ENCODE results near the gene PCDHB1.
A peak's percentile ranks its signal among the peaks of the same experiment; 100 is the strongest.

PCDHB1 gene

DNA sequence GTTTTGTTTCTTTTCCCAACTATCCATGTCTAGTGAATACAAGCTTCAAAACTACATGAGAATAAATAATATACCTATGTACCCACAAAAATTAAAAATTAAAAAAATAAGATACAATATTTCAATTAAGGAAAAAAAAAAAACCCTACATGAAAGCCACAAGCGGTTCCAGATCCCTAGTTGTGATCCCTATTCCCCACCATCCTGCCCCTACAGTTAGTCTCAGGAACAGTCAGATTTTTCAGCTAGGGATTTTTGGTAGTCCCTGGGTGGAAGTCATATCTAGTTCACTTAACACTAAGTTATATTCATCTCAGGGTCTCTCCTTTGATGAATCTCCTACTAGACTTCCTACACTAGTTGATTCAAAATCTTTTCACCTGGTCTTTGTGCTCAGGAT is 18.5 kb upstream of the PCDHB1 start:
- TF ChIP-seq, protein P1, sequence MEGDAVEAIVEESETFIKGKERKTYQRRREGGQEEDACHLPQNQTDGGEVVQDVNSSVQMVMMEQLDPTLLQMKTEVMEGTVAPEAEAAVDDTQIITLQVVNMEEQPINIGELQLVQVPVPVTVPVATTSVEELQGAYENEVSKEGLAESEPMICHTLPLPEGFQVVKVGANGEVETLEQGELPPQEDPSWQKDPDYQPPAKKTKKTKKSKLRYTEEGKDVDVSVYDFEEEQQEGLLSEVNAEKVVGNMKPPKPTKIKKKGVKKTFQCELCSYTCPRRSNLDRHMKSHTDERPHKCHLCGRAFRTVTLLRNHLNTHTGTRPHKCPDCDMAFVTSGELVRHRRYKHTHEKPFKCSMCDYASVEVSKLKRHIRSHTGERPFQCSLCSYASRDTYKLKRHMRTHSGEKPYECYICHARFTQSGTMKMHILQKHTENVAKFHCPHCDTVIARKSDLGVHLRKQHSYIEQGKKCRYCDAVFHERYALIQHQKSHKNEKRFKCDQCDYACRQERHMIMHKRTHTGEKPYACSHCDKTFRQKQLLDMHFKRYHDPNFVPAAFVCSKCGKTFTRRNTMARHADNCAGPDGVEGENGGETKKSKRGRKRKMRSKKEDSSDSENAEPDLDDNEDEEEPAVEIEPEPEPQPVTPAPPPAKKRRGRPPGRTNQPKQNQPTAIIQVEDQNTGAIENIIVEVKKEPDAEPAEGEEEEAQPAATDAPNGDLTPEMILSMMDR (conservative IDR thresholded peaks at IDR 0.05; ENCODE audit: low read depth, low read length), result no peak
- H3K4me3 ChIP-seq (ENCODE audit: low read depth, low read length), result no peak overlapping the region
- no peak for DNase-seq (ENCODE audit: low read depth)

DNA sequence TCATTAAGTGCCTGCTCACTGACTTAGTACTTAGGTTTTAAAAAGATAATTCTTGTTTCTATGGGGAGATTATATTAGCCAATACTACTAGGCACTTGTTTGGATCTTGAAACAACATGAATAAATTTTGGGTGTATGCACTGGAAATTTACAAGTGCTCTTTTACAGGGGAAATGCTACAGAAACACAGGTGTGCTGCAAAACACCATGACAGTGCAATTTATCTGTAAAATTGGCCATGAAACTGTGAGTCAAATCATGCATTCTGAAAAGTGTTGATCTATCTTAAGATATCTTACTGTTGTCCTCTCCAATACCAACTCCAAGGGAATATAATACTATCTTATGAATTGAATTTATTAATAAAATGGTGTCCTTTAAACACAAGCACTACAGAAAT is 12.1 kb upstream of the PCDHB1 start:
- TF ChIP-seq, protein P1 (conservative IDR thresholded peaks at IDR 0.05; ENCODE audit: low read depth, low read length), result no peak
- DNase-seq (ENCODE audit: low read depth), result no peak

DNA sequence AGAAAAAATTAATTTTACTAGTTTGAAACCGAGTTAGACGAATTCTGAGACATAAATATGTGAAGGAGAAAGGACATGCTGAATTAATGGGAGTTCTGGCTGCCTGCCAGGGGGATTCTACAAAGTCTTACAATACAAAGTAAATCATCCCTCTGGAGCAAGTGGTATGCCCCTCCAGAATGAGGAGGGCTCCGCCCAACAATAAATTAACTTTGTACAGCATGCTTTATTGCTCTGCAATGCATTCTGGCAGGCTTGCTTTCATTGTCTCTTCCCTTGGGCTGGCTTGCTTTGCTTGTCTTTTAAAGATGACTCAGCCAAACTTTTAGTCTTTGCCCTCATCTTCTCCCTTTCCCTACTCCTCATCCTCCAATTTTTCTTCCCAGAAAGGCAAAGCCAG is 11.7 kb upstream of the PCDHB1 start:
- DNase-seq (ENCODE audit: low read depth), result no peak
- TF ChIP-seq, protein P1 (conservative IDR thresholded peaks at IDR 0.05; ENCODE audit: low read depth, low read length), result no peak
- no peak overlapping the region for H3K4me3 ChIP-seq (ENCODE audit: low read depth, low read length)

More for the DNA sequence above, 12.1 kb upstream of the PCDHB1 start:
- no peak overlapping the region for H3K4me3 ChIP-seq (ENCODE audit: low read depth, low read length)

DNA sequence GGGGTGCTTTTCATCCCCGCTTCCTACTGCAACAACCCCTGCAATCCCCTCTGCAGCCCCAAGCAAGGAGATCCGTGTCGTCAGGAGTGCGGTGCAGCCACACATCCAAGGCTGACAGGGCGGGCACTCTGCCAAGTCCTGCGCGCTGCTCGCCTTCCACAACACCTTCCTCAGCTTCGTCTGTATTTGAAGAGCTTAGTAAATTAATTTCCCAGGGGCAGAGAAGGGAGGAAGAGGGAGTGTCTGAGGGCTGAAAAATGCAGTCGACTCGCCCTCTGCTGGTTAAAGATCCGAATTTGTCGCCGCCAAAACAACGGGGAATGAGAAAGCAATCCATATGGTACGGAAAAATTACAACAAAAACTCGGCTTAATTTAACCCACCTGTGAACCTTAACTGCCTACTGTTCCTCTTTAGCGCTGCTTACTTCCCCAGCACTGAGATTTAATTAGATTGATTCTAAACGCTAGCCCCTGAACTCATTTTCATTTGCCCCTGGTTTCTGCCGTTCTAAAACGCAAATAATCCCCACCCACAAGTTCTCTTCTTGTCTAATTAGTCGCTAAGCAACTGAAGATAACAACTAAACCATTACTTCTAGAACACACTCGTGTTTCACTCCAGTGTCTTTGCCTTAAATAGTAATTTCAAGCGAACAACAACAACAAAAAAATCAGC is 10.9 kb upstream of the PCDHB1 start:
- TF ChIP-seq, protein P1 (conservative IDR thresholded peaks at IDR 0.05; ENCODE audit: low read depth, low read length), result no peak
- no peak overlapping the region for H3K4me3 ChIP-seq (ENCODE audit: low read depth, low read length)
- DNase-seq (ENCODE audit: low read depth), result peak; percentile 2

DNA sequence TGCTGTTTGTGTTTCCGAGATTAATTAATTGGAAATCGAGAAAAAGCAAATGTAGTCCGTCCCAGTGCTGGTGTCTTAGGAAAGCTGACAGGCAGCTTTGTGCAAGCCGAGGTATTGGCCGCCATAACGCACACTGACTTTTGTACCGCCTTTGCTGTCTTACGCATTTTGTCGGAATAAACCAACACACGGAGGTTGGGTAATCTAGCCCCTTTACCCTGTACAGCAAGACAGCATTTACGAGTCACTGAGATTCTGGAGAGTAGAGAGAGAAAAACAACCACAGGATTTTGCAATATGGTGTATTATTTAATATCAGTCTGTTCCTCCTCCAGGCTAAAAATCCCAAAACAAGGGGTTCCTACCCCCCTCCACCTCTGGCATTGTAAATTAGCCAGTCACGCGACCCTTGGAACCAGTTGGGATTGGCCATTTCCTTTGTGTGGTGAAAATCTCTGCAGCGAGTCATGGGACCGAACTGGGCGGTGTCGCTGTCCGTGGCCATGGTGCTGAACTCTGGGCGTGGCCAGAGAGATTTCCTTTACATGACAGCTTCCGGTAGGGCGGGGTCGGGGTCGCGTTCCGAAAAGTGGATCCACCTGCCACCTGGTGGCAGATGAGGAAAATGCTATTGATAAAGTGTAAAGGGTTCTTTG is 10.3 kb upstream of the PCDHB1 start:
- no peak overlapping the region for H3K4me3 ChIP-seq (ENCODE audit: low read depth, low read length)
- peak; percentile 26 for DNase-seq (ENCODE audit: low read depth)
- TF ChIP-seq, protein P1 (conservative IDR thresholded peaks at IDR 0.05; ENCODE audit: low read depth, low read length), result peak; percentile 36

DNA sequence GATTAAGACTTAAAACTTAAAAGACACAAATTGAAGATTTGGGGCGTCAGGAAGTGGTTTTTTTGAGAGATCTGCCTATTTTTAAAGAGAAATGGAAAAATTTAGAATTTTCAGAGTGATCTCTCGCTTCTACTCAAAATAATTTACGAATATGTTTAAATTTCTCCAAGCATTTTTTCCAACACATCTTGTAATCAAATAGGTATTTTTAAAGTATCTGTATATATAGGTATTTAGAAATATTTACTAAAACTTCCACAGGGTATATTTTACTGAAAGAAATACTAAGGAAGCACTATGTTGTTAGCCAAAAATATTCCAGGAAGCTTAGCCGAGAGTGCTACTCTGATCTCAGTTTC is 9.8 kb upstream of the PCDHB1 start:
- no peak for DNase-seq (ENCODE audit: low read depth)
- H3K4me3 ChIP-seq (ENCODE audit: low read depth, low read length), result no peak overlapping the region
- TF ChIP-seq, protein P1 (conservative IDR thresholded peaks at IDR 0.05; ENCODE audit: low read depth, low read length), result no peak

DNA sequence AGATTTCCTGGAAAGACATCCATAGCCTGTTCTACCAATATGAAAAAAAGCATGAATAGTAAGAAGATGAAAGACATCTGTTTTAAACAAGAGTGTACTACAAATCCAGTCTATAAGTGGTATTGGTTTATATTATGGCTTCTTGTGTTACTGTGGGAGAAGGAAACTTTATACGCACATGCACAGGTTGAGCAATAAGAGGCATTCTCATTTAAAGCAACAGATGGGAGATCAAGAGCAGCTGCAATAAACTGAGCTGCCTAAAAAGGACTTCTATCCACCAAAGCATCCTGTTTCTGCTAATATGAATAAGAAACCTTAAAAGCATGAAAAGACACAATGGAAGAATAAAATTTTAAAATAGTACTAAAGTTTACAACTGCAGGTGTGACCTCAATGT is 8.6 kb upstream of the PCDHB1 start:
- TF ChIP-seq, protein P1 (conservative IDR thresholded peaks at IDR 0.05; ENCODE audit: low read depth, low read length), result no peak
- no peak for DNase-seq (ENCODE audit: low read depth)
- no peak overlapping the region for H3K4me3 ChIP-seq (ENCODE audit: low read depth, low read length)

Measured in choroid plexus epithelial cell (primary cell).